Skeletal muscle satellite cell (primary cell): ENCODE measurements around the gene ACO2.
"Not testable (repeated sequence)": the region's sequence is repeated elsewhere in the genome, so short reads cannot be mapped to it uniquely, and the experiment has no call there.

Source experiments
- H3K27me3 ChIP-seq: 2 replicates; pipeline ENCODE4 v1.7.0; 2013; ENCODE audit warnings: low read length; ENCODE audit not compliant: control insufficient read depth, insufficient read depth
- H3K36me3 ChIP-seq: 2 replicates; pipeline ENCODE4 v1.7.0; 2013; ENCODE audit warnings: mild to moderate bottlenecking, control low read depth, low read length; ENCODE audit not compliant: insufficient read depth
- H3K4me1 ChIP-seq: 2 replicates; pipeline ENCODE4 v1.7.0; 2013; ENCODE audit warnings: low read length; ENCODE audit not compliant: control insufficient read depth, insufficient read depth
- H3K4me2 ChIP-seq: 2 replicates; pipeline ENCODE4 v1.7.0; 2013; ENCODE audit warnings: mild to moderate bottlenecking, low read length
- H3K4me3 ChIP-seq: 2 replicates; pipeline ENCODE4 v1.7.0; 2013; ENCODE audit warnings: low read length
- H3K9ac ChIP-seq: 2 replicates; pipeline ENCODE4 v1.7.0; 2013; ENCODE audit warnings: mild to moderate bottlenecking, low read depth, low read length, moderate library complexity
- H3K9me3 ChIP-seq: replicated peaks from 2 replicates; pipeline ENCODE4 v1.7.0; 2013; ENCODE audit warnings: mild to moderate bottlenecking, control low read depth, low read length

The ACO2 gene

DNA sequence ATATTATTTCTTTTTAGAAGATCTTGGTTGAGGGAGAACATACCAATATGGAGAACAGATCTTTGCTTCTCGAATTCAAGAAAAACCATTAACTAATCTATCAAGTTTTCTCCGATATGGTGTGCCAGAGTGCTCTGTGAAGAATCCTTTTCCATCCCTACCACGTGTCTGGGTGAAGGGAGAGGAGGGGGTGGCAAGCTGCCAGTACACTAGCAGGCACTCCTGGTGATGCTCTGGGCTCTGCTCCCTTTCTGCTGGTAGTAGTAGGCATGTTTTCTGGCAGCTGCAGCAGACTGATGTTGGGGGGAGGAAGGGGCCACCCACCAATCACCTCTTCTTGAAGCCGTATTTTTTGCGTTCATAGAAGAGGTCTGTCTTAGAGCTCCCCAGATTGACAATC, 8.8 kb upstream of the ACO2 start:
- H3K36me3 ChIP-seq: peaks cover 33% of the 10 kb centered on the region
- H3K4me2 ChIP-seq, H3K9me3 ChIP-seq, H3K27me3 ChIP-seq, H3K9ac ChIP-seq, H3K4me1 ChIP-seq, H3K4me3 ChIP-seq: not testable (repeated sequence)

DNA sequence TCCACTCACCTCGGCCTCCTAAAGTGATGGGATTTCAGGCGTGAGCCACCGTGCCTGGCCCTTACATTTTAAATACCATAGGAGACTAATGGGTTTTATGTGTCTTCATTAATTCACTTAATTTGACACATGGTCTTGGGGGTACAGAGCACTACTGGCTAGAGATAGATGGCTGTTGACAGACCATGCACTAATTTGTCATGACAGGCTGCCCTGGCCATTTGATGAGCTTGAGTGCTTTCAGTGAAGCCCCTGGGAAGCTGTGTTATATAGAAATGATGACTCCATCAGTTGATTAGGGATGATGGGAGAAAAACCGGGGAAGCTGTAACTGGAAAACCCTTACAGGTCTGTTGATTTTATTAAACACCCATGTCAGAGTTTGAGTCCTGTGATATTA, 7.0 kb upstream of the ACO2 start:
- no peak overlapping the region for H3K4me3 ChIP-seq
- no peaks in the 10 kb centered on the region for H3K4me1 ChIP-seq
- H3K9ac ChIP-seq: no peak overlapping the region
- H3K4me2 ChIP-seq: no peak overlapping the region
- H3K27me3 ChIP-seq: no peaks in the 10 kb centered on the region
- H3K36me3 ChIP-seq: peaks cover 46% of the 10 kb centered on the region
- no peaks in the 10 kb centered on the region for H3K9me3 ChIP-seq

DNA sequence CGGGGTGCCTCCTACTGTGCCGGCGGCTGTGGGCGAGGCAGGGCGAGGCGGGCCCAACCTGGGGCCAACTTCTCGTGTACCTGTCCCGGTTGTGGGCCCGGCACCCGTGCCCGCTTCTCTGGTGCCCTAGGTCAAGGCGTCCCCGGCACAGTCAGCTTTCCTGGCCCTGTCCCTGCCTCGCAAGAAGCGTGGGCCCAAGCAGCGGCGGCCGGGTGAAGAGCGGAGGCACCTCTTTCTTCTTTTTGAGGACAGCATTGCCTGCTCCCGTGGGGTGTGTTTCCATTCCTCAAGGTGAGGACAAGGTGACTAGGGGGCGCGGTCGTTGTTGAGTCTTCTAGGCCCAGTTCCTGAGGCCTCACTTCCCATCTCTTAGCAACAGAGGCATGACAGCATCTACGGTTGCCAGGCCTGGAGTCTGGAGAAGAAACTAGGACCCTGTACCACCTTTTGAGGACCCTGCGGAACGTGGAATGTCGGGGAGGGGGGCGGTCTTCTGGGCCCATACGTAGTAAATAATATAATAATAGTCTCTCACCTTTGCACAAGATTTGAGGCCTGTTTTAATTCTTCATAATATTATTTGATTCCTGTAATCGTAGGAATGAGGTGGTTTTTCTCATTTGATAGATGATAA, 418 bp downstream of the ACO2 start:
- Histone ChIP-seq H3K4me3 (peak overlapping the region; percentile 88), H3K27me3 (no peaks in the 10 kb centered on the region), H3K4me2 (peak overlapping the region; percentile 76), H3K4me1 (peaks cover 9% of the 10 kb centered on the region), H3K9me3 (no peaks in the 10 kb centered on the region), H3K36me3 (peaks cover 29% of the 10 kb centered on the region), H3K9ac (peak overlapping the region; percentile 85)

DNA sequence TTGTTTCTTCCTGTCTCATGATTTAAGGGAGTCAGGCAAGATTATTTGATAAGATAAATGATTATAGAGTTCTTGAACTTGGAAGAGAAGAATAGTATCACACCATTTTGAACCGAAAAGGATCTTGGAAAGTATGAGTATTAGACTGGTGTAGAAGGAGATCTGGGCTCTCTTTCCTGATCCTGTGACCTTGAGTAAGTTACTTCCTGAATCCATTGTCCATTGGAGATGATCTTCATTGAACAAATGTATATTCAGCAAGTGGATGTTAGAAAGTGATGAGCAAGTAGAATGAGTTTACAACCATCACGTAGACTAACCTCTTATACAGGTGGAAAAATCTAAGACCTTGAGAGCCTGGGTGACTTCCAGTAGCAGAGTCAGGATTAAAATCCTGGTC, 2.0 kb downstream of the ACO2 start:
- Histone ChIP-seq H3K9ac (no peak overlapping the region), H3K4me3 (no peak overlapping the region), H3K36me3 (peaks cover 19% of the 10 kb centered on the region), H3K9me3 (no peaks in the 10 kb centered on the region), H3K27me3 (no peaks in the 10 kb centered on the region), H3K4me1 (peaks cover 9% of the 10 kb centered on the region), H3K4me2 (no peak overlapping the region)

- Histone ChIP-seq H3K27me3 (no peaks in the 10 kb centered on the region), H3K4me1 (peaks cover 9% of the 10 kb centered on the region), H3K36me3 (peaks cover 12% of the 10 kb centered on the region), H3K4me3 (no peak overlapping the region), H3K9me3 (no peaks in the 10 kb centered on the region), H3K9ac (no peak overlapping the region), H3K4me2 (no peak overlapping the region)
Measured at GRCh38 chr22:41471568-41471967, 2.7 kb downstream of the ACO2 start.

GRCh38 chr22:41474872-41475451, 6.0 kb downstream of the ACO2 start:
- Histone ChIP-seq H3K4me1 (peaks cover 16% of the 10 kb centered on the region), H3K36me3 (no peaks in the 10 kb centered on the region), H3K9ac (no peak overlapping the region), H3K4me3 (no peak overlapping the region), H3K9me3 (no peaks in the 10 kb centered on the region), H3K4me2 (no peak overlapping the region), H3K27me3 (no peaks in the 10 kb centered on the region)

DNA sequence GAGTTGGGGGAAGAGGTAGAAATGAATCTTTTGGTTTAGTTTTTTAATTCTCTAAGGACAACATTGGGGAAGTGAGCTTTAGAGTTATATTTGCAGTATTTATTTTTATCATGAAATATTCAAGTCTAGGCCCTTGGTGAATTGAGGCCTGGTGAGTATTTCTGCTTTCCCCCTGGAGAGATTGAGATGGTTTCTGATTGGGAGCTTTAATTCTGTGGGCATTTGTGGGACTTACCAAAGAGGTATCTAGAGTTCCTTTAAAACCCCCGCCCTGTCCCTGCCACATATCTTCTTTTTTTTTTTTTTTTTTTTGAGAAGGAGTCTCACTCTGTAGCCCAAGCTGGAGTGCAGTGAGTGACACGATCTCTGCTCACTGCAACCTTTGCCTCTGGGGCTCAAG, 9.6 kb downstream of the ACO2 start:
- peaks cover 47% of the 10 kb centered on the region for H3K4me1 ChIP-seq
- no peak overlapping the region for H3K4me3 ChIP-seq

GRCh38 chr22:41478891-41479521, 10.1 kb downstream of the ACO2 start:
- no peak overlapping the region for H3K4me3 ChIP-seq
- H3K27me3 ChIP-seq: no peaks in the 10 kb centered on the region
- H3K36me3 ChIP-seq: no peaks in the 10 kb centered on the region
- H3K9me3 ChIP-seq: no peaks in the 10 kb centered on the region
- peak overlapping the region; percentile 53 for H3K9ac ChIP-seq
- peak overlapping the region; percentile 56 for H3K4me2 ChIP-seq
- H3K4me1 ChIP-seq: peaks cover 47% of the 10 kb centered on the region

More for the DNA sequence above, 9.6 kb downstream of the ACO2 start:
- no peak overlapping the region for H3K4me2 ChIP-seq
- no peaks in the 10 kb centered on the region for H3K27me3 ChIP-seq
- H3K36me3 ChIP-seq: no peaks in the 10 kb centered on the region
- no peak overlapping the region for H3K9ac ChIP-seq
- no peaks in the 10 kb centered on the region for H3K9me3 ChIP-seq

DNA sequence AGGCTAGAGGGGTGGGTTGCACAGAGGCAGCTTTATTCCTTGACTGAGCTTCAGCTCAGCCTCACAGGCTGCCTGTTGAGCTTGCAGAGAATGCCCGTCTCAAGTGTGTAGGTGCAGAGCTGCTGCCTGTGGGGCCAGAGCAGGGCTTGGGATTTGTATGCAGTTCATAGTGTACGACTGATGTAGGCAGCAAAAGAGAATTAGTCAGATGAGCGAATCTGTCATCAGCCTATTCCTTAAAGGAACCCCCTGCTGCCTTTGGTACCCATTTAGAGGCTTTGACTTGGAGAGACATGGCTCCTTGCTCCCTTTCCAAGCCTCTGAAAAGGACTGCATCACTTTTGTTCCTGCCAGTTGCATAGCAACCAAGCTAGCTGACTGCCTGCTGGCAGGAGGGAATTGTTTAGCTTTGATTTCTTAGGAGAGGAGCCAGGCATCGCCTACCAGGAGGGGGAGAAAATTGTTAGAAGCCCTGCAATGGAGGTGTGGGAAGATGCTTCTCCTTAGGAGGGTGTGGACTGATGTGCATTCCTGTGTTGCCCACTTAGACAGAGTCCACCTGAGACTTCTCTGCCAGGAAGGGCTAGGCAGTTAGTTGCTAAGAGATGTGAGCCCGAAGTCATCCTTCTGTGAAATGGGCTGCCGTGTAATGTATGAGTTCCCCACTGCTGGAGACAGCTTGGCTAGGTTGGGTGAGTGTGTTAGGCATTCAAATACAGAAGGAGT, 10.9 kb downstream of the ACO2 start:
- Histone ChIP-seq H3K4me2 (peak overlapping the region; percentile 56), H3K36me3 (no peaks in the 10 kb centered on the region), H3K4me3 (no peak overlapping the region), H3K9me3 (no peaks in the 10 kb centered on the region), H3K27me3 (no peaks in the 10 kb centered on the region), H3K4me1 (peaks cover 47% of the 10 kb centered on the region), H3K9ac (peak overlapping the region; percentile 53)

DNA sequence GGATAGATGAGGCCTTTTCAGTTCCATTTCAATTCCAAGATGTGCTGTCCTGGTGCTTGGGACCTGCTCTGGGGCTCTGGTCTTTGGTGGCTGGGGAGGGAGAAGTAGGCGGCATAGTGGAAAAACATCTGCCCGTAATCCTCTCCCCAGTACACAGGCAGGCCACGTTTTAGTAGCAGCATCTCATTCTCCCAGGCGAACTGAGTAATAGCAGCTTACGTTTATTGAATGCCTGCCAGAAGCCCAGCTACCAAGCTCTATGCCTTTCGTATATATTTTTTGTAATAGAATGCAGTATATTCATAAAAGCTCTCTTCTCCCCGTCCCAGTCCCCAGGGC, 11.4 kb downstream of the ACO2 start:
- Histone ChIP-seq H3K4me1 (peaks cover 47% of the 10 kb centered on the region), H3K4me3 (no peak overlapping the region), H3K36me3 (no peaks in the 10 kb centered on the region), H3K27me3 (no peaks in the 10 kb centered on the region), H3K9me3 (no peaks in the 10 kb centered on the region), H3K9ac (peak overlapping the region; percentile 30), H3K4me2 (peak overlapping the region; percentile 56)

DNA sequence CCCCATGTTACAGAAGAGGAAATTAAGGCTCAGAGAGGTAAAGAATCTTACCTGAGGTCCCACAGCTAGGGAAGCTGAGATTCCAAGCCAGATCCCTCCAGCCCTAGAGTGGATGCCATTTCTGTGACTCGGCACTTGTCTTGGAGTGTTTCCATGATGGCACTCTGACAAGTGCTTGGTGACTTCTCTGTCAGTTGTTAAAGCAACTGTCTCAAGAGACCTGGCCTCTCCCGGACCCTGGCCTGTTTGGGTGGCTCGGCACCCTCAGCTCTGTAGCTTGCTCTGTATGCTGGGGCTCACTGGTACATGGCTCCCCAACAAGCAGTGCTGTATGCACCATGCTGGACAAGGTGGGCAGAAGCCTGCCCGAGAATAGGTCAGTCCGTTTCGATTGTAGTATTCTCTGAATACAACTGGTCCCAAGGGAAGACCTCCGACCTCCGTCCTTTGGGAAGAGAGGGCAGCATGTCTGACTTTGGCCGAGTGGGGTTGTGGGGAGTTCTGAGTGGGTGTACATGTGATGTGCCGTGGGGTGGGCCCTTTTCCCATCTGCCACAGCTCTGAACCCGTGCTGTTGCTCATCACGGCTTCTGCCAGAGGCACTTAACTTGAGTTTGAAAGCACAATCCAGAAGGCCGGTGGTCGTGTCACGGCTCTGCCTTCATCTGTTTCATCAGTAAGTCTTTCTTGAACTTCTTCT, 12.4 kb downstream of the ACO2 start:
- H3K27me3 ChIP-seq: no peaks in the 10 kb centered on the region
- H3K9ac ChIP-seq: no peak overlapping the region
- no peak overlapping the region for H3K4me3 ChIP-seq
- H3K9me3 ChIP-seq: no peaks in the 10 kb centered on the region
- peaks cover 47% of the 10 kb centered on the region for H3K4me1 ChIP-seq
- peak overlapping the region; percentile 34 for H3K4me2 ChIP-seq
- no peaks in the 10 kb centered on the region for H3K36me3 ChIP-seq
